Measurements from ENCODE around the gene EDC4.
"Not testable (repeated sequence)": the region's sequence is repeated elsewhere in the genome, so short reads cannot be mapped to it uniquely, and the experiment has no call there.

Gene EDC4

GRCh38 chr16:67872631-67873434 lies at the start of gene EDC4:
EDC4 (plus strand) TSS chr16:67873052; CDS start chr16:67873262, 210 bp downstream.
- DNase-seq: peak; percentile 89

- DNase-seq: no peak
These were observed 47.7 kb upstream of the EDC4 start for GRCh38 chr16:67825119-67825518.

GRCh38 chr16:67825906-67826305 lies 46.9 kb upstream of the EDC4 start:
- DNase-seq: no peak

- no peak for DNase-seq
These were observed 44.2 kb upstream of the EDC4 start for GRCh38 chr16:67828651-67829050.

GRCh38 chr16:67833030-67833414 lies 39.8 kb upstream of the EDC4 start:
- DNase-seq: no peak

- peak; percentile 95 for DNase-seq
These were observed 39.2 kb upstream of the EDC4 start for GRCh38 chr16:67833415-67834241.

GRCh38 chr16:67834242-67834614 lies 38.6 kb upstream of the EDC4 start:
- no peak for DNase-seq

GRCh38 chr16:67837190-67837589 lies 35.7 kb upstream of the EDC4 start:
- DNase-seq: not testable (repeated sequence)

- no peak for DNase-seq
These were observed 35.0 kb upstream of the EDC4 start for GRCh38 chr16:67837811-67838210.

- no peak for DNase-seq
These were observed 31.5 kb upstream of the EDC4 start for GRCh38 chr16:67841198-67841815.

GRCh38 chr16:67841816-67842508 lies 30.9 kb upstream of the EDC4 start, which contains the start of gene THAP11:
THAP11 (plus strand) TSS chr16:67842320; CDS start chr16:67842555, 235 bp downstream.
- peak; percentile 98 for DNase-seq

- peak; percentile 82 for DNase-seq
These were observed 30.1 kb upstream of the EDC4 start for GRCh38 chr16:67842509-67843342.

- DNase-seq: no peak
These were observed 29.5 kb upstream of the EDC4 start for GRCh38 chr16:67843343-67843765.

GRCh38 chr16:67844497-67844896 lies 28.4 kb upstream of the EDC4 start:
- no peak for DNase-seq

- DNase-seq: no peak
These were observed 27.4 kb upstream of the EDC4 start for GRCh38 chr16:67845291-67846062.

- DNase-seq: no peak
These were observed 26.9 kb upstream of the EDC4 start for GRCh38 chr16:67846063-67846319.

- DNase-seq: peak; percentile 100
These were observed 26.4 kb upstream of the EDC4 start, which contains the start of gene NUTF2 for GRCh38 chr16:67846320-67847063. NUTF2 (plus strand) TSS chr16:67846933; CDS start chr16:67865131, 18,198 bp downstream.

GRCh38 chr16:67847064-67847861 lies 25.6 kb upstream of the EDC4 start, which contains the start of gene CENPT:
CENPT (minus strand) TSS chr16:67847693; CDS start chr16:67833859, 13,834 bp downstream.
- peak; percentile 93 for DNase-seq

- DNase-seq: no peak
These were observed 24.7 kb upstream of the EDC4 start for GRCh38 chr16:67848118-67848517.
